GM12878 (cell line): Measurements from ENCODE around the gene OXT. TPM values are rescaled to one million over a fixed set of nuclear protein-coding genes. Genes with fewer than 3 reads are reported as not detected.
A peak's percentile ranks its signal among the peaks of the same experiment; 100 is the strongest.
"Not testable (repeated sequence)": the region's sequence is repeated elsewhere in the genome, so short reads cannot be mapped to it uniquely, and the experiment has no call there.

Source experiments
- ATAC-seq: fragments of 200-7000 bp; cut with Tn5 transposase; 3 replicates; pipeline ENCODE4 v1.9.1; 2020; ENCODE audit warnings: mild to moderate bottlenecking, moderate library complexity
- BruUV-seq: library from RNA; stranded (reverse); fragments of 400-500 nt; replicated peaks from 2 replicates; lab custom pipeline; 2021; lab: Mats Ljungman, UMichigan
- CTCF ChIA-PET: fragments of 300-600 bp; sonication (Branson Sonifier 250); formaldehyde crosslinking; extraction: SDS; loops from one replicate; lab custom pipeline; 2021; ENCODE audit warnings: inconsistent platforms; lab: Yijun Ruan, JAX
- POLR2A ChIA-PET: fragments of 350-600 bp; formaldehyde crosslinking; extraction: SDS; loops from one replicate; lab custom pipeline; 2021; ENCODE audit warnings: inconsistent platforms; lab: Charles Lee
- RAD21 ChIA-PET: fragments of 300-600 bp; sonication (Branson Sonifier 250); formaldehyde crosslinking; loops from one replicate; lab custom pipeline; 2023; ENCODE audit warnings: antibody characterized with exemption; ENCODE audit not compliant: unreplicated experiment; lab: Charles Lee
- SMC1A ChIA-PET: fragments of 300-600 bp; sonication (Branson Sonifier 250); formaldehyde crosslinking; loops from one replicate; lab custom pipeline; 2023; ENCODE audit not compliant: unreplicated experiment, uncharacterized antibody; lab: Charles Lee
- DNase-seq: peaks from one replicate; pipeline ENCODE4 v3.0.0-alpha.2; 2011; ENCODE audit warnings: low read depth, low spot score
- FAIRE-seq: peaks from 3 replicates; lab custom pipeline; 2011; peaks lifted over from hg19 to GRCh38; lab: Jason Lieb, UNC
- H2AFZ ChIP-seq: 2 replicates; pipeline ENCODE4 v1.6.0; 2011; ENCODE audit warnings: low read depth, low read length, control low read depth; ENCODE audit not compliant: control insufficient read depth
- H3K27ac ChIP-seq: 2 replicates; pipeline ENCODE4 v1.5.1; 2011; ENCODE audit warnings: control low read depth; ENCODE audit not compliant: control insufficient read depth, insufficient read depth
- H3K27me3 ChIP-seq, 2 experiments: replicated peaks in 1 of 2; 2 replicates each; pipeline versions ENCODE4 v1.6.0 to v1.6.1; 2011; ENCODE audit warnings: low read length in 1 of 2; ENCODE audit not compliant: control insufficient read depth in 2 of 2, insufficient read depth in 2 of 2
- H3K36me3 ChIP-seq, 2 experiments: 2 replicates each; pipeline ENCODE4 v1.5.1; 2011; ENCODE audit warnings: low read length in 1 of 2; ENCODE audit not compliant: control insufficient read depth in 2 of 2, insufficient read depth in 2 of 2
- H3K4me1 ChIP-seq: 2 replicates; pipeline ENCODE4 v1.6.1; 2011; ENCODE audit warnings: mild to moderate bottlenecking, low read length, moderate library complexity, mixed read lengths; ENCODE audit not compliant: control insufficient read depth, insufficient read depth
- H3K4me2 ChIP-seq: 2 replicates; pipeline ENCODE4 v1.6.0; 2011; ENCODE audit warnings: control low read depth; ENCODE audit not compliant: control insufficient read depth, insufficient read depth
- H3K4me3 ChIP-seq: fragments of 200-600 bp; sonication (generic); 2 replicates; pipeline ENCODE4 v1.5.1; 2016
- H3K79me2 ChIP-seq: 2 replicates; pipeline ENCODE4 v1.6.0; 2011; ENCODE audit warnings: low read length; ENCODE audit not compliant: control insufficient read depth, insufficient read depth
- H3K9ac ChIP-seq: 2 replicates; pipeline ENCODE4 v1.8.0; 2011; ENCODE audit warnings: low read length, control low read depth, mixed read lengths; ENCODE audit not compliant: control insufficient read depth, insufficient read depth
- H3K9me3 ChIP-seq: replicated peaks from 3 replicates; pipeline ENCODE4 v1.5.1; 2011; ENCODE audit warnings: mild to moderate bottlenecking, low read length; ENCODE audit not compliant: control insufficient read depth, insufficient read depth
- H4K20me1 ChIP-seq: 2 replicates; pipeline ENCODE4 v1.6.0; 2011; ENCODE audit not compliant: control insufficient read depth, insufficient read depth
- BRCA1 ChIP-seq: IDR thresholded peaks from 2 replicates; pipeline ENCODE4 v1.6.1; 2011; ENCODE audit warnings: low read depth, low read length, improper control_type of control experiment
- CBFB ChIP-seq: IDR thresholded peaks from 2 replicates; pipeline ENCODE4 v1.6.1; 2016; ENCODE audit warnings: antibody characterized with exemption, low read depth
- CBX3 ChIP-seq: fragments of 200-600 bp; sonication (generic); IDR thresholded peaks from 2 replicates; pipeline ENCODE4 v1.6.1; 2016; ENCODE audit warnings: low read depth, borderline replicate concordance
- CEBPB ChIP-seq, 2 experiments: fragments of 150-350 bp in 1 of 2; IDR thresholded peaks; 2 replicates each; pipeline ENCODE4 v1.6.1; 2012 to 2014; ENCODE audit warnings: low read depth in 2 of 2, low read length in 2 of 2, borderline replicate concordance in 1 of 2, inconsistent platforms in 1 of 2
- EZH2 ChIP-seq: IDR thresholded peaks from 2 replicates; pipeline ENCODE4 v1.6.1; 2012; ENCODE audit warnings: low read depth, mild to moderate bottlenecking, control low read depth, inconsistent platforms, low read length, borderline replicate concordance; ENCODE audit not compliant: control insufficient read depth
- FOS ChIP-seq: IDR thresholded peaks from 3 replicates; pipeline ENCODE4 v1.6.1; 2011; ENCODE audit warnings: borderline replicate concordance; ENCODE audit not compliant: insufficient read length; ENCODE audit errors: extremely low read depth
- HDGF ChIP-seq: fragments of 450-650 bp; IDR thresholded peaks from 2 replicates; pipeline ENCODE4 v1.6.1; 2016; ENCODE audit warnings: antibody characterized with exemption
- LARP7 ChIP-seq: fragments of 450-650 bp; IDR thresholded peaks from 2 replicates; pipeline ENCODE4 v1.6.1; 2017; ENCODE audit warnings: mild to moderate bottlenecking
- NFXL1 ChIP-seq: fragments of 450-650 bp; IDR thresholded peaks from 2 replicates; pipeline ENCODE4 v1.6.1; 2017; ENCODE audit warnings: antibody characterized with exemption, mild to moderate bottlenecking, borderline replicate concordance
- PAX5 ChIP-seq: IDR thresholded peaks from 2 replicates; pipeline ENCODE4 v1.6.1; 2011; ENCODE audit warnings: low read depth, low read length, borderline replicate concordance
- PBX3 ChIP-seq: IDR thresholded peaks from 2 replicates; pipeline ENCODE4 v1.6.1; 2011; ENCODE audit warnings: mild to moderate bottlenecking, low read depth, low read length, moderate library complexity; ENCODE audit not compliant: insufficient replicate concordance
- POLR2AphosphoS5 ChIP-seq: IDR thresholded peaks from 2 replicates; pipeline ENCODE4 v1.6.1; 2011; ENCODE audit warnings: mild to moderate bottlenecking, low read length, inconsistent platforms
- RB1 ChIP-seq: fragments of 450-650 bp; formaldehyde crosslinking; IDR thresholded peaks from 2 replicates; pipeline ENCODE4 v1.6.1; 2017; ENCODE audit warnings: mild to moderate bottlenecking, borderline replicate concordance
- RELA ChIP-seq: fragments of 450-650 bp; IDR thresholded peaks from 2 replicates; pipeline ENCODE4 v1.8.0; 2014; ENCODE audit warnings: borderline replicate concordance; ENCODE audit not compliant: partially characterized antibody
- SREBF1 ChIP-seq: IDR thresholded peaks from 2 replicates; pipeline ENCODE4 v1.6.1; 2012; ENCODE audit warnings: mild to moderate bottlenecking, low read length
- ZNF384 ChIP-seq: IDR thresholded peaks from 2 replicates; pipeline ENCODE4 v1.6.1; 2012; ENCODE audit warnings: low read depth, mild to moderate bottlenecking, low read length, improper control_type of control experiment, borderline replicate concordance
- ZZZ3 ChIP-seq: IDR thresholded peaks from 2 replicates; pipeline ENCODE4 v1.6.1; 2011; ENCODE audit warnings: low read depth; ENCODE audit not compliant: control insufficient read depth, insufficient read length
- WGBS: methylation state at CpG from one replicate; pipeline ENCODE4 v1.1.6; 2016; ENCODE audit warnings: low lambda C conversion rate; ENCODE audit not compliant: insufficient replicate concordance, insufficient coverage; ENCODE audit errors: missing lambda C conversion rate; 5-methylcytosine and 5-hydroxymethylcytosine counted together
- in situ Hi-C: fragments of 300-500 bp; cut with MboI; formaldehyde crosslinking; loops from 9 replicates; pipeline ENCODE4 v1.14.3; 2018; ENCODE audit warnings: mixed read lengths
- intact Hi-C: fragments of 100-400 bp; cut with micrococcal nuclease; formaldehyde crosslinking; loops from one replicate; pipeline ENCODE4 v1.14.2; 2022; ENCODE audit not compliant: unreplicated experiment
- polyA plus RNA-seq, 11 experiments: library from polyadenylated mRNA; depleted of rRNA in 4 of 11; unstranded in 6 of 11; stranded (reverse) in 5 of 11; fragments of >200 nt; fragmentation: Nextera tagmentation in 4 of 11; fragmentation: Illumina TruSeq in 1 of 11; extraction: Ambion mirVana in 4 of 11; extraction: Trizol in 1 of 11; gene quantifications; 1 replicate in 1 of 11; 2 replicates in 10 of 11; pipeline versions ENCODE4 v1.2.1 to v1.2.3, GENCODE V29; 2011 to 2016; ENCODE audit warnings: inconsistent platforms in 2 of 11, missing spikeins in 2 of 11, low read depth in 1 of 11
- total RNA-seq, 4 experiments: library from RNA; depleted of rRNA in 3 of 4; stranded (reverse); fragments of >200 nt in 3 of 4; fragmentation: Illumina TruSeq in 1 of 4; extraction: Trizol in 1 of 4; gene quantifications; 2 replicates each; pipeline versions ENCODE4 v1.2.1 to v1.2.3, GENCODE V29; 2013 to 2021

OXT gene
- total and polyA plus RNA-seq, 10 of the 15 experiments (the other 5 are each of a cell fraction or from before 2014, with no cell fraction given), result not detected

DNA sequence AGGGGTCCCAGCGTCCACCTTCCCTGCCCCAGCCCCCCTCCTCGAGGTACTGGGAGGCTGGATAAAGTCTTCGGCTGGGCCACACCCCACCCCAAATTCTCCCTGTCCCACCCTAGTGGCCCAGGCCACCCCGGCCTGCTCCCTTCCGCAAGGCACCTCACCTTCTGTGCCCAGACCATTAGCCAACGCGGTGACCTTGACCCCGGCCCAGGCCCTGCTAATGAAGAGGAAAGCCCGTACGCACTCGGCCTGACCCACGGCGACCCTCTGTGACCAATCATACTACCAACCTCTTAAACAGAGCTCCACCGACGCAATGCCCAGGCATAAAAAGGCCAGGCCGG lies 182 bp upstream of the OXT start (continued):
- TF ChIP-seq FOS, result no peak
- no peak for TF ChIP-seq RB1
- TF ChIP-seq BRCA1, result no peak
- TF ChIP-seq LARP7, result no peak
- TF ChIP-seq CBX3, result no peak
- no peak for TF ChIP-seq ZNF384
- TF ChIP-seq, all 136 proteins: peak for 0

DNA sequence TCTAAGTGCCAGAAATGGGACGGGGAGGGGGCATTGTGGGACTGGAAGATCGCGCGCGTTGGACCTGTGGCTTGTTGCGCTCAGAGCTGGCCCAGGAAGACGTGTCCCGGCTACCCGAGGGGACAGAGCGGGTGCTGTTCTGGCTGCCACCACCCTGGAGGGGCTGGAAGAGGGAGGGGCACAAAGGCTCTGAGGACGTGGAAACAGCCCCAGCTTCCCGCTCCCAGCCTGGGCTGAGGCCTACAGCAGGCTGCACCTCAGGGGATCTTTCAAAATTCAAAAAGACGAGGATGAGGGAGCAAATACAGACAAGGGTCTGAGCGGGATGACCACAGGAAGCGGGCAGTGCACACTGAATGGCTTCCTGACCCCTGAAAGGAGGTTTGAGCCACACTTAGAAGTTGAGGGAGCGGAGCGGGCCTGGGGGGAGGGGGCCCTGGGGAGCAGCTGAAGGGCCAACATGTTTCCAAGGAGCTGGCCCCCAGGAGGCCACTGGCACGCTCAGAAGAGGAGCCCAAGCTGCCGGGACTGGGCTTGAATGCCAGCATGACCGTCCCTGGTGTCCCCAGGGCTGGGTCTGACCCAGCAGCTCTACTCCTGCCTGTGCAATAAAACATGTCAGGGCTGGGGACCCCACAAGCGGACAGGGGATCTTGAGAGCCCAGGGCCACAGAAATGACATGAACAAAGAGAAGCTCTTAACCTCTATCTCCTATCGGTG lies 1.3 kb downstream of the OXT start:
- Histone ChIP-seq H3K4me1 (peaks cover 6% of the 10 kb centered on the region), H3K4me2 (no peak overlapping the region), H4K20me1 (no peaks in the 10 kb centered on the region), H3K9ac (no peak overlapping the region), H3K27me3 (peaks cover 0 to 2% of the 10 kb centered on the region in 2 experiments; a peak in 3 of 4 replicates), H3K36me3 (no peaks in the 10 kb centered on the region), H3K9me3 (no peaks in the 10 kb centered on the region; the same call in 2 of the 3 replicates), H3K79me2 (no peaks in the 10 kb centered on the region), H3K27ac (no peak overlapping the region), H3K4me3 (no peak overlapping the region), H2AFZ (0 out of 2 replicates have a peak overlapping the region, but pooled peaks have one; percentile 12)
- CTCF ChIA-PET, result no interaction called here
- BruUV-seq, result no TSS peak
- TF ChIP-seq PBX3 (no peak), NFXL1 (no peak), PAX5 (no peak), EZH2 (no peak), HDGF (no peak), ZZZ3 (no peak), CEBPB (IDR thresholded peaks at IDR 0.05; ENCODE audit: borderline replicate concordance in 1 of 2, low read depth in 2 of 2, low read length in 2 of 2) (no peak), SREBF1 (no peak), POLR2AphosphoS5 (no peak), RELA (no peak), CBFB (no peak)
- WGBS, result 72% methylated on average over 22 of the region's 22 CpGs
- ATAC-seq (no peak), DNase-seq (no peak), FAIRE-seq (no peak)
- POLR2A ChIA-PET, result no interaction called here
- SMC1A ChIA-PET, result no interaction called here
- RAD21 ChIA-PET, result no interaction called here
- in situ Hi-C loops (no loop called here), intact Hi-C loops (no loop called here)

DNA sequence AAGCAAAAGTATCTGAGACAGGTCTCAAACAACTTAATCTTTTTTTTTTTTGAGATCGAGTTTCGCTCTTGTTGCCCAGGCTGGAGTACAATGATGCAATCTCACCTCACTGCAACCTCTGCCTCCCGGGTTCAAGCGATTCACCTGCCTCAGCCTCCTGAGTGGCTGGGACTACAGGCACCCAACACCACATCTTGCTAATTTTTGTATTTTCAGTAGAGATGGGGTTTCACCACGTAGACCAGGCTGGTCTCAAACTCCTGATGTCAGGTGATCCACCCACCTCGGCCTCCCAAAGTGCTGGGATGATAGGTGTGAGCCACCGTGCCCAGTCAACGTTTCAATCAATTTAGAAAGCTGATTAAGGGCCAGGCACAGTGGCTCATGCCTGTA lies 1.8 kb downstream of the OXT start:
- RAD21 ChIA-PET, H3K4me3 ChIP-seq, H3K27ac ChIP-seq, CTCF ChIA-PET, FAIRE-seq, SMC1A ChIA-PET, DNase-seq, H3K27me3 ChIP-seq, H2AFZ ChIP-seq, intact Hi-C loops, H3K9me3 ChIP-seq, ATAC-seq, H3K79me2 ChIP-seq, H3K4me2 ChIP-seq, in situ Hi-C loops, BruUV-seq, POLR2A ChIA-PET, H3K9ac ChIP-seq, H4K20me1 ChIP-seq, H3K4me1 ChIP-seq, H3K36me3 ChIP-seq: not testable (repeated sequence)
- WGBS, result 49% methylated on average over 8 of the region's 8 CpGs
